ENCODE data around the gene HSD11B1L.
"Not testable (repeated sequence)": the region's sequence is repeated elsewhere in the genome, so short reads cannot be mapped to it uniquely, and the experiment has no call there.

DNA sequence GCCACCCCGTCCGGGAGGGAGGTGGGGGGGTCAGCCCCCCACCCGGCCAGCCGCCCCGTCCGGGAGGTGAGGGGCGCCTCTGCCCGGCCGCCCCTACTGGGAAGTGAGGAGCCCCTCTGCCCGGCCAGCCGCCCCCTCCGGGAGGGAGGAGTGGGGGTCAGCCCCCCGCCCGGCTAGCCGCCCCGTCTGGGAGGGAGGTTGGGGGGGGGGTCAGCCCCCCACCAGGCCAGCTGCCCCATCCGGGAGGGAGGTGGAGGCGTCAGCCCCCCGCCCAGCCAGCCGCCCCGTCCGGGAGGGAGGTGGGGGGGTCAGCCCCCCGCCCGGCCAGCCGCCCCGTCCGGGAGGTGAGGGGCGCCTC lies 21.2 kb downstream of the HSD11B1L start:
- not testable (repeated sequence) for TF ChIP-seq SPI1 (IDR thresholded peaks at IDR 0.05; ENCODE audit: borderline replicate concordance, low read depth)
- TF ChIP-seq, protein P1, sequence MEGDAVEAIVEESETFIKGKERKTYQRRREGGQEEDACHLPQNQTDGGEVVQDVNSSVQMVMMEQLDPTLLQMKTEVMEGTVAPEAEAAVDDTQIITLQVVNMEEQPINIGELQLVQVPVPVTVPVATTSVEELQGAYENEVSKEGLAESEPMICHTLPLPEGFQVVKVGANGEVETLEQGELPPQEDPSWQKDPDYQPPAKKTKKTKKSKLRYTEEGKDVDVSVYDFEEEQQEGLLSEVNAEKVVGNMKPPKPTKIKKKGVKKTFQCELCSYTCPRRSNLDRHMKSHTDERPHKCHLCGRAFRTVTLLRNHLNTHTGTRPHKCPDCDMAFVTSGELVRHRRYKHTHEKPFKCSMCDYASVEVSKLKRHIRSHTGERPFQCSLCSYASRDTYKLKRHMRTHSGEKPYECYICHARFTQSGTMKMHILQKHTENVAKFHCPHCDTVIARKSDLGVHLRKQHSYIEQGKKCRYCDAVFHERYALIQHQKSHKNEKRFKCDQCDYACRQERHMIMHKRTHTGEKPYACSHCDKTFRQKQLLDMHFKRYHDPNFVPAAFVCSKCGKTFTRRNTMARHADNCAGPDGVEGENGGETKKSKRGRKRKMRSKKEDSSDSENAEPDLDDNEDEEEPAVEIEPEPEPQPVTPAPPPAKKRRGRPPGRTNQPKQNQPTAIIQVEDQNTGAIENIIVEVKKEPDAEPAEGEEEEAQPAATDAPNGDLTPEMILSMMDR (IDR thresholded peaks at IDR 0.05; ENCODE audit: insufficient read depth, low read length): not testable (repeated sequence)

Data from HL-60 (cell line).